IPS-20b (cell line): ENCODE data around the gene NLRC5.
"Not testable (repeated sequence)": the region's sequence is repeated elsewhere in the genome, so short reads cannot be mapped to it uniquely, and the experiment has no call there.

Experiments
- H3K27ac ChIP-seq: one replicate; pipeline ENCODE4 v1.5.1; 2013; ENCODE audit warnings: low read length
- H3K27me3 ChIP-seq: 2 replicates; pipeline ENCODE4 v1.6.1; 2013; ENCODE audit warnings: mild to moderate bottlenecking, low read length, inconsistent platforms; ENCODE audit not compliant: insufficient read depth
- H3K36me3 ChIP-seq: 2 replicates; pipeline ENCODE4 v1.6.1; 2013; ENCODE audit warnings: low read depth, mild to moderate bottlenecking, inconsistent platforms, low read length, moderate library complexity; ENCODE audit not compliant: insufficient read depth
- H3K4me1 ChIP-seq: 2 replicates; pipeline ENCODE4 v1.6.1; 2013; ENCODE audit warnings: mild to moderate bottlenecking, control low read depth, inconsistent platforms, low read length, moderate library complexity; ENCODE audit not compliant: insufficient read depth
- H3K4me3 ChIP-seq: 2 replicates; pipeline ENCODE4 v1.5.1; 2013; ENCODE audit warnings: mild to moderate bottlenecking, low read length, inconsistent platforms
- H3K9ac ChIP-seq: 2 replicates; pipeline ENCODE4 v1.6.1; 2013; ENCODE audit warnings: low read depth, mild to moderate bottlenecking, inconsistent platforms, low read length, moderate library complexity
- H3K9me3 ChIP-seq: 2 replicates; pipeline ENCODE4 v1.6.1; 2013; ENCODE audit warnings: mild to moderate bottlenecking, low read depth, low read length, inconsistent platforms; ENCODE audit not compliant: insufficient read depth

The NLRC5 gene

GRCh38 chr16:56986908-56987307, 2.4 kb upstream of the NLRC5 start:
- not testable (repeated sequence) for H3K4me1 ChIP-seq, H3K36me3 ChIP-seq, H3K4me3 ChIP-seq, H3K27ac ChIP-seq, H3K9me3 ChIP-seq, H3K9ac ChIP-seq
- H3K27me3 ChIP-seq, result peaks cover 44% of the 10 kb centered on the region

GRCh38 chr16:56987692-56988091, 1.7 kb upstream of the NLRC5 start:
- Histone ChIP-seq H3K27ac (no peak overlapping the region), H3K4me3 (no peak overlapping the region), H3K4me1 (no peaks in the 10 kb centered on the region), H3K36me3 (no peaks in the 10 kb centered on the region), H3K9ac (no peak overlapping the region), H3K27me3 (peaks cover 44% of the 10 kb centered on the region), H3K9me3 (no peaks in the 10 kb centered on the region)

- peaks cover 44% of the 10 kb centered on the region for H3K27me3 ChIP-seq
- H3K4me1 ChIP-seq, result no peaks in the 10 kb centered on the region
- no peaks in the 10 kb centered on the region for H3K36me3 ChIP-seq
- no peak overlapping the region for H3K27ac ChIP-seq
- no peaks in the 10 kb centered on the region for H3K9me3 ChIP-seq
- peak overlapping the region; percentile 60; the same call in 1 of the 2 replicates for H3K9ac ChIP-seq
- peak overlapping the region; percentile 73 for H3K4me3 ChIP-seq
These were observed 1.0 kb upstream of the NLRC5 start for GRCh38 chr16:56988161-56988947.

- H3K27me3 ChIP-seq, result peaks cover 45% of the 10 kb centered on the region
- H3K4me1 ChIP-seq, result no peaks in the 10 kb centered on the region
- H3K9ac ChIP-seq, result no peak overlapping the region; the same call in 1 of the 2 replicates
- no peaks in the 10 kb centered on the region for H3K9me3 ChIP-seq
- no peak overlapping the region for H3K27ac ChIP-seq
- no peaks in the 10 kb centered on the region for H3K36me3 ChIP-seq
- peak overlapping the region; percentile 73 for H3K4me3 ChIP-seq
These were observed 631 bp downstream of the NLRC5 start for GRCh38 chr16:56989988-56990387.

- H3K4me1 ChIP-seq, result no peaks in the 10 kb centered on the region
- peaks cover 51% of the 10 kb centered on the region for H3K27me3 ChIP-seq
- H3K36me3 ChIP-seq, result no peaks in the 10 kb centered on the region
- H3K9ac ChIP-seq, result no peak overlapping the region
- H3K4me3 ChIP-seq, result peak overlapping the region; percentile 73; the same call in 1 of the 2 replicates
- no peak overlapping the region for H3K27ac ChIP-seq
- H3K9me3 ChIP-seq, result no peaks in the 10 kb centered on the region
These were observed 1.3 kb downstream of the NLRC5 start for GRCh38 chr16:56990407-56991286.

GRCh38 chr16:56992431-56992830, 3.1 kb downstream of the NLRC5 start:
- H3K9me3 ChIP-seq, H3K4me3 ChIP-seq, H3K4me1 ChIP-seq, H3K27ac ChIP-seq, H3K36me3 ChIP-seq, H3K9ac ChIP-seq: not testable (repeated sequence)
- H3K27me3 ChIP-seq, result peaks cover 50% of the 10 kb centered on the region

- Histone ChIP-seq H3K27ac (no peak overlapping the region), H3K27me3 (peaks cover 42% of the 10 kb centered on the region), H3K36me3 (no peaks in the 10 kb centered on the region), H3K9me3 (no peaks in the 10 kb centered on the region), H3K9ac (no peak overlapping the region), H3K4me1 (no peaks in the 10 kb centered on the region), H3K4me3 (no peak overlapping the region)
These were observed 3.8 kb downstream of the NLRC5 start for GRCh38 chr16:56993204-56993603.

GRCh38 chr16:56994311-56994710, 5.0 kb downstream of the NLRC5 start:
- Histone ChIP-seq H3K27ac (no peak overlapping the region), H3K36me3 (no peaks in the 10 kb centered on the region), H3K4me1 (no peaks in the 10 kb centered on the region), H3K9me3 (no peaks in the 10 kb centered on the region), H3K27me3 (peaks cover 31% of the 10 kb centered on the region), H3K9ac (no peak overlapping the region), H3K4me3 (no peak overlapping the region)

- Histone ChIP-seq H3K36me3 (no peaks in the 10 kb centered on the region), H3K4me3 (no peak overlapping the region), H3K9me3 (no peaks in the 10 kb centered on the region), H3K4me1 (no peaks in the 10 kb centered on the region), H3K27me3 (peaks cover 21% of the 10 kb centered on the region), H3K27ac (no peak overlapping the region), H3K9ac (no peak overlapping the region)
These were observed 5.9 kb downstream of the NLRC5 start for GRCh38 chr16:56995136-56995805.

- Histone ChIP-seq H3K27ac (no peak overlapping the region), H3K9ac (no peak overlapping the region), H3K9me3 (no peaks in the 10 kb centered on the region), H3K36me3 (no peaks in the 10 kb centered on the region), H3K27me3 (0 out of 2 replicates have a peak, but pooled peaks cover 7% of the 10 kb centered on the region), H3K4me3 (no peak overlapping the region), H3K4me1 (no peaks in the 10 kb centered on the region)
These were observed 7.9 kb downstream of the NLRC5 start for GRCh38 chr16:56997264-56997663.

GRCh38 chr16:56997931-56998330, 8.6 kb downstream of the NLRC5 start:
- H3K4me3 ChIP-seq, result no peak overlapping the region
- H3K4me1 ChIP-seq, result no peaks in the 10 kb centered on the region
- H3K27me3 ChIP-seq, result 0 out of 2 replicates have a peak, but pooled peaks cover 7% of the 10 kb centered on the region
- no peaks in the 10 kb centered on the region for H3K36me3 ChIP-seq
- no peaks in the 10 kb centered on the region for H3K9me3 ChIP-seq
- H3K27ac ChIP-seq, result no peak overlapping the region
- H3K9ac ChIP-seq, result no peak overlapping the region
